ENCODE measurements around the gene MBOAT2.

The MBOAT2 gene

GRCh38 chr2:9021563-9022211, 18.2 kb upstream of the MBOAT2 start:
- intact Hi-C loops (cut with DNase I) = no loop called here
- no peak for DNase-seq

- intact Hi-C loops (cut with DNase I) = no loop called here
- DNase-seq = no peak
Measured at GRCh38 chr2:9020267-9020666, 16.8 kb upstream of the MBOAT2 start.

- intact Hi-C loops (cut with DNase I) = no loop called here
- no peak for DNase-seq
Measured at GRCh38 chr2:9018534-9018933, 15.1 kb upstream of the MBOAT2 start.

- intact Hi-C loops (cut with DNase I) = no loop called here
- DNase-seq = no peak
Measured at GRCh38 chr2:9018109-9018508, 14.6 kb upstream of the MBOAT2 start.

GRCh38 chr2:9017411-9017810, 13.9 kb upstream of the MBOAT2 start:
- intact Hi-C loops (cut with DNase I) = no loop called here

GRCh38 chr2:9015998-9016397, 12.5 kb upstream of the MBOAT2 start:
- no peak for DNase-seq
- intact Hi-C loops (cut with DNase I) = no loop called here

More at GRCh38 chr2:9017411-9017810, 13.9 kb upstream of the MBOAT2 start:
- no peak for DNase-seq

GRCh38 chr2:9013403-9013802, 9.9 kb upstream of the MBOAT2 start:
- DNase-seq = no peak
- intact Hi-C loops (cut with DNase I) = no loop called here

- DNase-seq = no peak
- intact Hi-C loops (cut with DNase I) = no loop called here
Measured at GRCh38 chr2:9010866-9011265, 7.4 kb upstream of the MBOAT2 start.

GRCh38 chr2:9008951-9009664, 5.6 kb upstream of the MBOAT2 start:
- peak in 2 of 42 donors; percentile 33 to 43 for DNase-seq
- intact Hi-C loops (cut with DNase I) = loop anchor here (10.0 kb wide), 2 partner anchors 126 to 134 kb away; no protein-coding TSS in a partner anchor

GRCh38 chr2:9006368-9006767, 2.9 kb upstream of the MBOAT2 start:
- DNase-seq = no peak
- intact Hi-C loops (cut with DNase I) = loop anchor here (10.0 kb wide), 2 partner anchors 128 to 132 kb away; no protein-coding TSS in a partner anchor

- intact Hi-C loops (cut with DNase I) = loop anchor here (10.0 kb wide), 2 partner anchors 130 kb away; no protein-coding TSS in a partner anchor
- peak in 2 of 42 donors; percentile 19 to 27 for DNase-seq
Measured at GRCh38 chr2:9004338-9005204, 1.1 kb upstream of the MBOAT2 start.

GRCh38 chr2:9003366-9003615, 193 bp downstream of the MBOAT2 start:
- DNase-seq = peak in 1 of 42 donors; percentile 5
- intact Hi-C loops (cut with DNase I) = loop anchor here (10.0 kb wide), 2 partner anchors 128 to 132 kb away; no protein-coding TSS in a partner anchor

GRCh38 chr2:9002637-9003365, 683 bp downstream of the MBOAT2 start:
- peak in 33 of 42 donors; percentile 14 to 65 (median 34) for DNase-seq
- intact Hi-C loops (cut with DNase I) = loop anchor here (10.0 kb wide), 2 partner anchors 128 to 132 kb away; no protein-coding TSS in a partner anchor

GRCh38 chr2:9002313-9002636, 1.2 kb downstream of the MBOAT2 start:
- DNase-seq = no peak

GRCh38 chr2:9001778-9002177, 1.7 kb downstream of the MBOAT2 start:
- intact Hi-C loops (cut with DNase I) = loop anchor here (10.0 kb wide), 2 partner anchors 127 to 133 kb away; no protein-coding TSS in a partner anchor
- no peak for DNase-seq

More at GRCh38 chr2:9002313-9002636, 1.2 kb downstream of the MBOAT2 start:
- intact Hi-C loops (cut with DNase I) = loop anchor here (10.0 kb wide), 2 partner anchors 127 to 133 kb away; no protein-coding TSS in a partner anchor

- DNase-seq = no peak
- intact Hi-C loops (cut with DNase I) = loop anchor here (10.0 kb wide), 2 partner anchors 126 to 134 kb away; no protein-coding TSS in a partner anchor
Measured at GRCh38 chr2:9001229-9001628, 2.3 kb downstream of the MBOAT2 start.

GRCh38 chr2:9000442-9000841, 3.0 kb downstream of the MBOAT2 start:
- no peak for DNase-seq
- intact Hi-C loops (cut with DNase I) = loop anchor here (10.0 kb wide), 2 partner anchors 126 to 134 kb away; no protein-coding TSS in a partner anchor

- intact Hi-C loops (cut with DNase I) = loop anchor here (10.0 kb wide), 2 partner anchors 125 to 135 kb away; no protein-coding TSS in a partner anchor
- no peak for DNase-seq
Measured at GRCh38 chr2:8999797-9000196, 3.7 kb downstream of the MBOAT2 start.

- intact Hi-C loops (cut with DNase I) = no loop called here
- DNase-seq = no peak
Measured at GRCh38 chr2:8999102-8999446, 4.4 kb downstream of the MBOAT2 start.

Measured in head of caudate nucleus (tissue), 42 donors.